PC-9 (cell line): ENCODE data around the gene TFAP2B.

Experiments
- CTCF ChIP-seq: fragments of 200-600 bp; sonication (generic); conservative IDR thresholded peaks from 2 replicates; pipeline ENCODE4 v1.6.1; 2017; ENCODE audit warnings: mixed run types, antibody characterized with exemption, mild to moderate bottlenecking, moderate library complexity
- EZH2 ChIP-seq: fragments of 200-600 bp; sonication (generic); IDR thresholded peaks from 2 replicates; pipeline ENCODE4 v1.8.0; 2017; ENCODE audit warnings: antibody characterized with exemption, low read depth

GRCh38 chr6:50795574-50795973 lies 23.1 kb upstream of the TFAP2B start:
- TF ChIP-seq CTCF (no peak), EZH2 (no peak)
